Lower leg skin (tissue), 3 donors: ENCODE results near the gene ATG101.

ENCODE experiments used
- CTCF ChIP-seq, 3 donors: fragments of 450-650 bp; IDR thresholded peaks; one replicate each; pipeline ENCODE4 v1.5.1; 2016; ENCODE audit warnings: antibody characterized with exemption in 3 of 3, mild to moderate bottlenecking in 3 of 3, moderate library complexity in 2 of 3
- POLR2A ChIP-seq, 2 donors: fragments of 450-650 bp; IDR thresholded peaks; one replicate each; pipeline ENCODE4 v1.6.1; 2016 to 2017; ENCODE audit warnings: antibody characterized with exemption in 2 of 2, mild to moderate bottlenecking in 1 of 2, moderate library complexity in 1 of 2

- TF ChIP-seq CTCF (IDR thresholded peaks at IDR 0.05) (no peak), POLR2A (IDR thresholded peaks at IDR 0.05) (no peak)
Measured at GRCh38 chr12:52041695-52042123, 28.1 kb upstream of the ATG101 start.
